Measurements from ENCODE around the gene BCL2L14. TPM values are rescaled to one million over a fixed set of nuclear protein-coding genes. Genes with fewer than 3 reads are reported as not detected.
"Not testable (repeated sequence)": the region's sequence is repeated elsewhere in the genome, so short reads cannot be mapped to it uniquely, and the experiment has no call there.

BCL2L14 gene
- total RNA-seq, 1 donor from 2014 or later = not detected

- Mint-ChIP-seq H3K9me3 (ENCODE audit: unreplicated experiment) (peaks cover 2% of the 10 kb centered on the region), H3K4me1 (ENCODE audit: low read depth, unreplicated experiment) (peaks cover 8% of the 10 kb centered on the region), H3K27me3 (ENCODE audit: unreplicated experiment) (peaks cover 3% of the 10 kb centered on the region), H3K27ac (ENCODE audit: unreplicated experiment) (no peak overlapping the region), H3K36me3 (ENCODE audit: unreplicated experiment) (no peaks in the 10 kb centered on the region), H3K4me3 (ENCODE audit: unreplicated experiment) (no peak overlapping the region)
- TF ChIP-seq CTCF (IDR thresholded peaks at IDR 0.05; ENCODE audit: partially characterized antibody, unreplicated experiment) = no peak
- no peak for DNase-seq
Observed at GRCh38 chr12:12097891-12098690, 27.4 kb downstream of the BCL2L14 start.

- Mint-ChIP-seq H3K27ac (ENCODE audit: unreplicated experiment) (peak overlapping the region; percentile 64), H3K9me3 (ENCODE audit: unreplicated experiment) (peaks cover 2% of the 10 kb centered on the region), H3K27me3 (ENCODE audit: unreplicated experiment) (peaks cover 3% of the 10 kb centered on the region), H3K36me3 (ENCODE audit: unreplicated experiment) (no peaks in the 10 kb centered on the region), H3K4me3 (ENCODE audit: unreplicated experiment) (no peak overlapping the region), H3K4me1 (ENCODE audit: low read depth, unreplicated experiment) (peaks cover 8% of the 10 kb centered on the region)
- no peak for DNase-seq
- no peak for TF ChIP-seq CTCF (IDR thresholded peaks at IDR 0.05; ENCODE audit: partially characterized antibody, unreplicated experiment)
Observed at GRCh38 chr12:12098691-12099015, 27.9 kb downstream of the BCL2L14 start.

- H3K27ac Mint-ChIP-seq (ENCODE audit: unreplicated experiment) = peak overlapping the region; percentile 64
- peaks cover 2% of the 10 kb centered on the region for H3K9me3 Mint-ChIP-seq (ENCODE audit: unreplicated experiment)
- no peak for DNase-seq
- H3K4me1 Mint-ChIP-seq (ENCODE audit: low read depth, unreplicated experiment) = peaks cover 8% of the 10 kb centered on the region
- peaks cover 3% of the 10 kb centered on the region for H3K27me3 Mint-ChIP-seq (ENCODE audit: unreplicated experiment)
- TF ChIP-seq CTCF (IDR thresholded peaks at IDR 0.05; ENCODE audit: partially characterized antibody, unreplicated experiment) = no peak
- H3K36me3 Mint-ChIP-seq (ENCODE audit: unreplicated experiment) = no peaks in the 10 kb centered on the region
- no peak overlapping the region for H3K4me3 Mint-ChIP-seq (ENCODE audit: unreplicated experiment)
Observed at GRCh38 chr12:12099102-12099501, 28.4 kb downstream of the BCL2L14 start.

- DNase-seq = no peak
- Mint-ChIP-seq H3K9me3 (ENCODE audit: unreplicated experiment) (peaks cover 7% of the 10 kb centered on the region), H3K4me3 (ENCODE audit: unreplicated experiment) (no peak overlapping the region), H3K27me3 (ENCODE audit: unreplicated experiment) (no peaks in the 10 kb centered on the region), H3K4me1 (ENCODE audit: low read depth, unreplicated experiment) (no peaks in the 10 kb centered on the region), H3K27ac (ENCODE audit: unreplicated experiment) (no peak overlapping the region), H3K36me3 (ENCODE audit: unreplicated experiment) (peaks cover 21% of the 10 kb centered on the region)
- TF ChIP-seq CTCF (IDR thresholded peaks at IDR 0.05; ENCODE audit: partially characterized antibody, unreplicated experiment) = no peak
Observed at GRCh38 chr12:12107678-12108077, 36.9 kb downstream of the BCL2L14 start.

GRCh38 chr12:12108441-12109058, 37.8 kb downstream of the BCL2L14 start:
- Mint-ChIP-seq H3K36me3 (ENCODE audit: unreplicated experiment) (peaks cover 21% of the 10 kb centered on the region), H3K27me3 (ENCODE audit: unreplicated experiment) (no peaks in the 10 kb centered on the region), H3K9me3 (ENCODE audit: unreplicated experiment) (peaks cover 7% of the 10 kb centered on the region), H3K4me1 (ENCODE audit: low read depth, unreplicated experiment) (no peaks in the 10 kb centered on the region), H3K4me3 (ENCODE audit: unreplicated experiment) (no peak overlapping the region), H3K27ac (ENCODE audit: unreplicated experiment) (no peak overlapping the region)
- no peak for TF ChIP-seq CTCF (IDR thresholded peaks at IDR 0.05; ENCODE audit: partially characterized antibody, unreplicated experiment)
- DNase-seq = no peak

- H3K4me3 Mint-ChIP-seq (ENCODE audit: unreplicated experiment); H3K9me3 Mint-ChIP-seq (ENCODE audit: unreplicated experiment); H3K4me1 Mint-ChIP-seq (ENCODE audit: low read depth, unreplicated experiment); H3K27me3 Mint-ChIP-seq (ENCODE audit: unreplicated experiment); DNase-seq; H3K27ac Mint-ChIP-seq (ENCODE audit: unreplicated experiment): not testable (repeated sequence)
- H3K36me3 Mint-ChIP-seq (ENCODE audit: unreplicated experiment) = peaks cover 21% of the 10 kb centered on the region
Observed at GRCh38 chr12:12110923-12111555, 40.3 kb downstream of the BCL2L14 start.
